GM12878 (cell line): ENCODE measurements around the gene SMARCC2. TPM values are rescaled to one million over a fixed set of nuclear protein-coding genes. Genes with fewer than 3 reads are reported as not detected.

Source experiments
- BACH1 ChIP-seq: fragments of 450-650 bp; IDR thresholded peaks from 2 replicates; pipeline ENCODE4 v1.6.1; 2017; ENCODE audit warnings: mild to moderate bottlenecking, borderline replicate concordance
- CBX3 ChIP-seq: fragments of 200-600 bp; sonication (generic); IDR thresholded peaks from 2 replicates; pipeline ENCODE4 v1.6.1; 2016; ENCODE audit warnings: low read depth, borderline replicate concordance
- CBX5 ChIP-seq: sonication (generic); IDR thresholded peaks from 2 replicates; pipeline ENCODE4 v1.6.1; 2016; ENCODE audit warnings: low read depth, moderate library complexity, mild to moderate bottlenecking, inconsistent platforms
- CHD2 ChIP-seq: IDR thresholded peaks from 2 replicates; pipeline ENCODE4 v1.6.1; 2011; ENCODE audit warnings: low read depth, low read length, improper control_type of control experiment, borderline replicate concordance
- EZH2 ChIP-seq: IDR thresholded peaks from 2 replicates; pipeline ENCODE4 v1.6.1; 2012; ENCODE audit warnings: low read depth, mild to moderate bottlenecking, control low read depth, inconsistent platforms, low read length, borderline replicate concordance; ENCODE audit not compliant: control insufficient read depth
- GABPA ChIP-seq: IDR thresholded peaks from 2 replicates; pipeline ENCODE4 v1.6.1; 2014; ENCODE audit warnings: antibody characterized with exemption, low read depth, mild to moderate bottlenecking, inconsistent platforms
- JUND ChIP-seq: IDR thresholded peaks from 2 replicates; pipeline ENCODE4 v1.6.1; 2012; ENCODE audit warnings: low read depth, mild to moderate bottlenecking, low read length, improper control_type of control experiment, moderate library complexity
- MEF2A ChIP-seq: IDR thresholded peaks from 2 replicates; pipeline ENCODE4 v1.6.1; 2011; ENCODE audit warnings: low read depth, mild to moderate bottlenecking, low read length, moderate library complexity; ENCODE audit not compliant: insufficient read depth
- MTA3 ChIP-seq: IDR thresholded peaks from 2 replicates; pipeline ENCODE4 v1.6.1; 2012; ENCODE audit warnings: low read length, inconsistent platforms, borderline replicate concordance
- NFIC ChIP-seq: IDR thresholded peaks from 2 replicates; pipeline ENCODE4 v1.6.1; 2012; ENCODE audit warnings: low read depth, mild to moderate bottlenecking, inconsistent platforms, low read length, moderate library complexity
- POU2F2 ChIP-seq: IDR thresholded peaks from 3 replicates; pipeline ENCODE4 v1.6.1; 2011; ENCODE audit warnings: low read depth, mild to moderate bottlenecking, low read length, borderline replicate concordance
- SMAD5 ChIP-seq: IDR thresholded peaks from 2 replicates; pipeline ENCODE4 v1.6.1; 2016; ENCODE audit warnings: antibody characterized with exemption, low read depth
- TARDBP ChIP-seq: IDR thresholded peaks from 2 replicates; pipeline ENCODE4 v1.6.1; 2016; ENCODE audit warnings: borderline replicate concordance
- ZSCAN29 ChIP-seq: fragments of 450-650 bp; IDR thresholded peaks from 2 replicates; pipeline ENCODE4 v1.6.1; 2017; ENCODE audit warnings: mild to moderate bottlenecking, moderate library complexity
- polyA plus RNA-seq, 11 experiments: library from polyadenylated mRNA; depleted of rRNA in 4 of 11; unstranded in 6 of 11; stranded (reverse) in 5 of 11; fragments of >200 nt; fragmentation: Nextera tagmentation in 4 of 11; fragmentation: Illumina TruSeq in 1 of 11; extraction: Ambion mirVana in 4 of 11; extraction: Trizol in 1 of 11; gene quantifications; 1 replicate in 1 of 11; 2 replicates in 10 of 11; pipeline versions ENCODE4 v1.2.1 to v1.2.3, GENCODE V29; 2011 to 2016; ENCODE audit warnings: inconsistent platforms in 2 of 11, missing spikeins in 2 of 11, low read depth in 1 of 11
- total RNA-seq, 4 experiments: library from RNA; depleted of rRNA in 3 of 4; stranded (reverse); fragments of >200 nt in 3 of 4; fragmentation: Illumina TruSeq in 1 of 4; extraction: Trizol in 1 of 4; gene quantifications; 2 replicates each; pipeline versions ENCODE4 v1.2.1 to v1.2.3, GENCODE V29; 2013 to 2021
- TF ChIP-seq, protein P1 (sequence below): fragments of 450-650 bp; IDR thresholded peaks from 2 replicates; pipeline ENCODE4 v1.6.1; 2017; ENCODE audit warnings: antibody characterized with exemption, mild to moderate bottlenecking, moderate library complexity
- TF ChIP-seq, protein P2 (sequence below): fragments of 450-650 bp; IDR thresholded peaks from 2 replicates; pipeline ENCODE4 v1.6.1; 2017; ENCODE audit warnings: mild to moderate bottlenecking, moderate library complexity
- TF ChIP-seq, protein P3 (sequence below): IDR thresholded peaks from 2 replicates; pipeline ENCODE4 v1.6.1; 2012; ENCODE audit warnings: low read depth, low read length, improper control_type of control experiment
- TF ChIP-seq, protein P4 (sequence below): fragments of 450-650 bp; formaldehyde crosslinking; IDR thresholded peaks from 2 replicates; pipeline ENCODE4 v1.5.0; 2022; ENCODE audit warnings: mild to moderate bottlenecking, missing genetic modification characterization

Gene SMARCC2
- total and polyA plus RNA-seq, 10 of the 15 experiments (the other 5 are each of a cell fraction or from before 2014, with no cell fraction given): 13.6 to 71.2 (median 42.3) TPM

DNA sequence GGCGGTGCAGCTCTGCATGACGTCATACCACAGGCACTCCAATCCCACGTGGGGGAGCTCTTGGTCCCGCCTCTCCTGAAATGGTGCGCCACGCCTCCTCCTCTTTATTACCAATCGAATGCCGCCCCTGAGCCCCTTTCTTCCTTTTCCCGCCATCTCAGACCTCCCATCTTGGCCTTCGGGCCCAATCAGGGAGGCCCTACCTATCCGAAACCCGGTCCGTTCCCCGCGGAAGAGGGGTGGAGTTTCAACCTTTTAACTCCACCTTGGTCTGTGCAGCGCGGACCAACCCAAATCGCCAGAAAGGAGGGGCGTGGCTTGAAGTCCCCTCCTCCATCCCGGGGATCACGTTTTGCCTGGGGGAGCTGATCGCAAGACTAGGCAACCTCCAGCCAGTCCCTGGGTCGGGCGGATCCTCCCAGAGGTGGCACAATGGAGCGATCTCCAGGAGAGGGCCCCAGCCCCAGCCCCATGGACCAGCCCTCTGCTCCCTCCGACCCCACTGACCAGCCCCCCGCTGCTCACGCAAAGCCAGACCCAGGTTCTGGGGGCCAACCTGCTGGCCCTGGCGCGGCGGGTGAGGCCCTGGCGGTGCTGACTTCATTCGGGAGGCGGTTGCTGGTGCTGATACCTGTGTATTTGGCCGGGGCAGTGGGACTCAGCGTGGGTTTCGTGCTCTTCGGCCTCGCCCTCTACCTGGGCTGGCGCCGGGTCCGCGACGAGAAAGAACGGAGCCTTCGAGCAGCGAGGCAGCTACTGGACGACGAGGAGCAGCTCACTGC is 61.2 kb downstream of the SMARCC2 start, which contains the start of gene ESYT1 (continued):
- TF ChIP-seq CBX3 (no peak), MTA3 (no peak; the same call in 1 of the 2 replicates), BACH1 (no peak; the same call in 1 of the 2 replicates), CHD2 (peak; percentile 78), ZSCAN29 (no peak), SMAD5 (no peak), JUND (peak; percentile 95), GABPA (no peak), EZH2 (no peak), NFIC (no peak), CBX5 (no peak), MEF2A (no peak), TARDBP (no peak), POU2F2 (no peak)
- TF ChIP-seq, protein P1, sequence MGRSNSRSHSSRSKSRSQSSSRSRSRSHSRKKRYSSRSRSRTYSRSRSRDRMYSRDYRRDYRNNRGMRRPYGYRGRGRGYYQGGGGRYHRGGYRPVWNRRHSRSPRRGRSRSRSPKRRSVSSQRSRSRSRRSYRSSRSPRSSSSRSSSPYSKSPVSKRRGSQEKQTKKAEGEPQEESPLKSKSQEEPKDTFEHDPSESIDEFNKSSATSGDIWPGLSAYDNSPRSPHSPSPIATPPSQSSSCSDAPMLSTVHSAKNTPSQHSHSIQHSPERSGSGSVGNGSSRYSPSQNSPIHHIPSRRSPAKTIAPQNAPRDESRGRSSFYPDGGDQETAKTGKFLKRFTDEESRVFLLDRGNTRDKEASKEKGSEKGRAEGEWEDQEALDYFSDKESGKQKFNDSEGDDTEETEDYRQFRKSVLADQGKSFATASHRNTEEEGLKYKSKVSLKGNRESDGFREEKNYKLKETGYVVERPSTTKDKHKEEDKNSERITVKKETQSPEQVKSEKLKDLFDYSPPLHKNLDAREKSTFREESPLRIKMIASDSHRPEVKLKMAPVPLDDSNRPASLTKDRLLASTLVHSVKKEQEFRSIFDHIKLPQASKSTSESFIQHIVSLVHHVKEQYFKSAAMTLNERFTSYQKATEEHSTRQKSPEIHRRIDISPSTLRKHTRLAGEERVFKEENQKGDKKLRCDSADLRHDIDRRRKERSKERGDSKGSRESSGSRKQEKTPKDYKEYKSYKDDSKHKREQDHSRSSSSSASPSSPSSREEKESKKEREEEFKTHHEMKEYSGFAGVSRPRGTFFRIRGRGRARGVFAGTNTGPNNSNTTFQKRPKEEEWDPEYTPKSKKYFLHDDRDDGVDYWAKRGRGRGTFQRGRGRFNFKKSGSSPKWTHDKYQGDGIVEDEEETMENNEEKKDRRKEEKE: no peak
- TF ChIP-seq, protein P2, sequence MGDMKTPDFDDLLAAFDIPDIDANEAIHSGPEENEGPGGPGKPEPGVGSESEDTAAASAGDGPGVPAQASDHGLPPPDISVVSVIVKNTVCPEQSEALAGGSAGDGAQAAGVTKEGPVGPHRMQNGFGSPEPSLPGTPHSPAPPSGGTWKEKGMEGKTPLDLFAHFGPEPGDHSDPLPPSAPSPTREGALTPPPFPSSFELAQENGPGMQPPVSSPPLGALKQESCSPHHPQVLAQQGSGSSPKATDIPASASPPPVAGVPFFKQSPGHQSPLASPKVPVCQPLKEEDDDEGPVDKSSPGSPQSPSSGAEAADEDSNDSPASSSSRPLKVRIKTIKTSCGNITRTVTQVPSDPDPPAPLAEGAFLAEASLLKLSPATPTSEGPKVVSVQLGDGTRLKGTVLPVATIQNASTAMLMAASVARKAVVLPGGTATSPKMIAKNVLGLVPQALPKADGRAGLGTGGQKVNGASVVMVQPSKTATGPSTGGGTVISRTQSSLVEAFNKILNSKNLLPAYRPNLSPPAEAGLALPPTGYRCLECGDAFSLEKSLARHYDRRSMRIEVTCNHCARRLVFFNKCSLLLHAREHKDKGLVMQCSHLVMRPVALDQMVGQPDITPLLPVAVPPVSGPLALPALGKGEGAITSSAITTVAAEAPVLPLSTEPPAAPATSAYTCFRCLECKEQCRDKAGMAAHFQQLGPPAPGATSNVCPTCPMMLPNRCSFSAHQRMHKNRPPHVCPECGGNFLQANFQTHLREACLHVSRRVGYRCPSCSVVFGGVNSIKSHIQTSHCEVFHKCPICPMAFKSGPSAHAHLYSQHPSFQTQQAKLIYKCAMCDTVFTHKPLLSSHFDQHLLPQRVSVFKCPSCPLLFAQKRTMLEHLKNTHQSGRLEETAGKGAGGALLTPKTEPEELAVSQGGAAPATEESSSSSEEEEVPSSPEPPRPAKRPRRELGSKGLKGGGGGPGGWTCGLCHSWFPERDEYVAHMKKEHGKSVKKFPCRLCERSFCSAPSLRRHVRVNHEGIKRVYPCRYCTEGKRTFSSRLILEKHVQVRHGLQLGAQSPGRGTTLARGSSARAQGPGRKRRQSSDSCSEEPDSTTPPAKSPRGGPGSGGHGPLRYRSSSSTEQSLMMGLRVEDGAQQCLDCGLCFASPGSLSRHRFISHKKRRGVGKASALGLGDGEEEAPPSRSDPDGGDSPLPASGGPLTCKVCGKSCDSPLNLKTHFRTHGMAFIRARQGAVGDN: no peak
- TF ChIP-seq, protein P3, sequence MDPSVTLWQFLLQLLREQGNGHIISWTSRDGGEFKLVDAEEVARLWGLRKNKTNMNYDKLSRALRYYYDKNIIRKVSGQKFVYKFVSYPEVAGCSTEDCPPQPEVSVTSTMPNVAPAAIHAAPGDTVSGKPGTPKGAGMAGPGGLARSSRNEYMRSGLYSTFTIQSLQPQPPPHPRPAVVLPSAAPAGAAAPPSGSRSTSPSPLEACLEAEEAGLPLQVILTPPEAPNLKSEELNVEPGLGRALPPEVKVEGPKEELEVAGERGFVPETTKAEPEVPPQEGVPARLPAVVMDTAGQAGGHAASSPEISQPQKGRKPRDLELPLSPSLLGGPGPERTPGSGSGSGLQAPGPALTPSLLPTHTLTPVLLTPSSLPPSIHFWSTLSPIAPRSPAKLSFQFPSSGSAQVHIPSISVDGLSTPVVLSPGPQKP: no peak
- TF ChIP-seq, protein P4, sequence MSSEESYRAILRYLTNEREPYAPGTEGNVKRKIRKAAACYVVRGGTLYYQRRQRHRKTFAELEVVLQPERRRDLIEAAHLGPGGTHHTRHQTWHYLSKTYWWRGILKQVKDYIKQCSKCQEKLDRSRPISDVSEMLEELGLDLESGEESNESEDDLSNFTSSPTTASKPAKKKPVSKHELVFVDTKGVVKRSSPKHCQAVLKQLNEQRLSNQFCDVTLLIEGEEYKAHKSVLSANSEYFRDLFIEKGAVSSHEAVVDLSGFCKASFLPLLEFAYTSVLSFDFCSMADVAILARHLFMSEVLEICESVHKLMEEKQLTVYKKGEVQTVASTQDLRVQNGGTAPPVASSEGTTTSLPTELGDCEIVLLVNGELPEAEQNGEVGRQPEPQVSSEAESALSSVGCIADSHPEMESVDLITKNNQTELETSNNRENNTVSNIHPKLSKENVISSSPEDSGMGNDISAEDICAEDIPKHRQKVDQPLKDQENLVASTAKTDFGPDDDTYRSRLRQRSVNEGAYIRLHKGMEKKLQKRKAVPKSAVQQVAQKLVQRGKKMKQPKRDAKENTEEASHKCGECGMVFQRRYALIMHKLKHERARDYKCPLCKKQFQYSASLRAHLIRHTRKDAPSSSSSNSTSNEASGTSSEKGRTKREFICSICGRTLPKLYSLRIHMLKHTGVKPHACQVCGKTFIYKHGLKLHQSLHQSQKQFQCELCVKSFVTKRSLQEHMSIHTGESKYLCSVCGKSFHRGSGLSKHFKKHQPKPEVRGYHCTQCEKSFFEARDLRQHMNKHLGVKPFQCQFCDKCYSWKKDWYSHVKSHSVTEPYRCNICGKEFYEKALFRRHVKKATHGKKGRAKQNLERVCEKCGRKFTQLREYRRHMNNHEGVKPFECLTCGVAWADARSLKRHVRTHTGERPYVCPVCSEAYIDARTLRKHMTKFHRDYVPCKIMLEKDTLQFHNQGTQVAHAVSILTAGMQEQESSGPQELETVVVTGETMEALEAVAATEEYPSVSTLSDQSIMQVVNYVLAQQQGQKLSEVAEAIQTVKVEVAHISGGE (CRISPR knock-in tag): no peak
